H1 (cell line): ENCODE results near the gene STK11IP. TPM values are rescaled to one million over a fixed set of nuclear protein-coding genes. Genes with fewer than 3 reads are reported as not detected.

Experiments used
- CTCF ChIA-PET: fragments of 300-600 bp; sonication (Branson Sonifier 250); formaldehyde crosslinking; loops from one replicate; lab custom pipeline; 2021; ENCODE audit not compliant: partially characterized antibody; lab: Charles Lee
- POLR2A ChIA-PET: fragments of 300-600 bp; sonication (Branson Sonifier 250); formaldehyde crosslinking; loops from one replicate; lab custom pipeline; 2021; ENCODE audit warnings: inconsistent platforms; ENCODE audit not compliant: partially characterized antibody; lab: Charles Lee
- DNase-seq, 2 experiments: peaks; one replicate each; pipeline versions ENCODE4 v3.0.0 to v3.0.0-alpha.2; 2010 to 2022; ENCODE audit warnings: low spot score in 2 of 2, low read depth in 1 of 2, mixed read lengths in 1 of 2
- FAIRE-seq: peaks from 2 replicates; lab custom pipeline; 2011; peaks lifted over from hg19 to GRCh38; lab: Jason Lieb, UNC
- H2AFZ ChIP-seq: 2 replicates; pipeline ENCODE4 v1.8.1; 2012; ENCODE audit warnings: low read length, inconsistent platforms
- H2AK5ac ChIP-seq: 2 replicates; pipeline ENCODE4 v1.6.1; 2013; ENCODE audit warnings: low read depth, low read length
- H2BK120ac ChIP-seq: replicated peaks from 2 replicates; pipeline ENCODE3; 2013; ENCODE audit warnings: low read depth, low read length, inconsistent platforms
- H2BK12ac ChIP-seq: 2 replicates; pipeline ENCODE4 v1.6.1; 2013; ENCODE audit warnings: low read depth, low read length
- H2BK15ac ChIP-seq: 2 replicates; pipeline ENCODE4 v1.6.1; 2013; ENCODE audit warnings: low read length
- H2BK20ac ChIP-seq: 2 replicates; pipeline ENCODE4 v1.6.1; 2013; ENCODE audit warnings: low read length
- H2BK5ac ChIP-seq: 2 replicates; pipeline ENCODE4 v1.6.1; 2013; ENCODE audit warnings: low read depth, low read length
- H3K14ac ChIP-seq: 2 replicates; pipeline ENCODE4 v1.6.1; 2013; ENCODE audit warnings: inconsistent platforms; ENCODE audit not compliant: insufficient read length
- H3K18ac ChIP-seq: 2 replicates; pipeline ENCODE4 v1.6.1; 2013; ENCODE audit warnings: low read length; ENCODE audit errors: extremely low read depth
- H3K23ac ChIP-seq: 2 replicates; pipeline ENCODE4 v1.6.1; 2013; ENCODE audit warnings: inconsistent platforms; ENCODE audit not compliant: insufficient read length
- H3K23me2 ChIP-seq: 2 replicates; pipeline ENCODE4 v1.6.1; 2013; ENCODE audit warnings: low read depth, low read length
- H3K27ac ChIP-seq: 2 replicates; pipeline ENCODE4 v1.6.1; 2011; ENCODE audit warnings: low read depth, low read length, inconsistent platforms
- H3K27me3 ChIP-seq, 4 experiments: replicated peaks in 1 of 4; 1 replicate in 1 of 4; 2 replicates in 3 of 4; pipeline versions ENCODE4 v1.6.1 to v1.8.1; 2011 to 2013; ENCODE audit warnings: low read length in 3 of 4, mild to moderate bottlenecking in 3 of 4, inconsistent platforms in 2 of 4, mixed read lengths in 2 of 4, moderate library complexity in 1 of 4; ENCODE audit not compliant: control insufficient read depth in 3 of 4, insufficient read depth in 3 of 4; ENCODE audit errors: extremely low read depth in 1 of 4
- H3K36me3 ChIP-seq, 4 experiments: 2 replicates each; pipeline versions ENCODE4 v1.6.1 to v1.8.1; 2011 to 2013; ENCODE audit warnings: mild to moderate bottlenecking in 4 of 4, low read length in 3 of 4, moderate library complexity in 2 of 4, control low read depth in 1 of 4, inconsistent platforms in 1 of 4; ENCODE audit not compliant: insufficient read depth in 4 of 4, control insufficient read depth in 2 of 4
- H3K4ac ChIP-seq: replicated peaks from 2 replicates; pipeline ENCODE3; 2013; ENCODE audit warnings: low read length, low read depth, mixed read lengths, inconsistent platforms; ENCODE audit not compliant: insufficient read length
- H3K4me1 ChIP-seq, 4 experiments: replicated peaks in 1 of 4; 1 replicate in 1 of 4; 2 replicates in 3 of 4; pipeline versions ENCODE4 v1.6.1 to v1.8.1; 2011 to 2013; ENCODE audit warnings: low read length in 3 of 4, inconsistent platforms in 2 of 4, mixed read lengths in 1 of 4; ENCODE audit not compliant: insufficient read depth in 4 of 4, control insufficient read depth in 3 of 4
- H3K4me2 ChIP-seq, 2 experiments: 2 replicates each; pipeline versions ENCODE4 v1.6.1 to v1.8.1; 2011 to 2013; ENCODE audit warnings: low read depth in 2 of 2, low read length in 2 of 2, control low read depth in 1 of 2, inconsistent platforms in 1 of 2, mild to moderate bottlenecking in 1 of 2; ENCODE audit not compliant: insufficient read depth in 1 of 2
- H3K4me3 ChIP-seq, 4 experiments: fragments of 200-600, 300-600 bp in 1 of 4; sonication (generic), shearing (Covaris generic), sonication (Bioruptor Twin) in 1 of 4; 2 replicates each; pipeline versions ENCODE4 v1.5.1 to v1.8.1; 2011 to 2016; ENCODE audit warnings: low read length in 4 of 4, low read depth in 3 of 4, control low read depth in 2 of 4, inconsistent platforms in 2 of 4, mild to moderate bottlenecking in 2 of 4, mixed read lengths in 1 of 4, moderate library complexity in 1 of 4; ENCODE audit not compliant: insufficient read depth in 2 of 4; ENCODE audit errors: extremely low read depth in 1 of 4
- H3K56ac ChIP-seq: replicated peaks from 2 replicates; pipeline ENCODE3; 2013; ENCODE audit warnings: low read depth, mild to moderate bottlenecking, mixed read lengths, low read length, inconsistent platforms; ENCODE audit not compliant: insufficient read length
- H3K79me1 ChIP-seq: 2 replicates; pipeline ENCODE4 v1.6.1; 2013; ENCODE audit warnings: low read depth, low read length, control low read depth
- H3K79me2 ChIP-seq, 2 experiments: 2 replicates each; pipeline versions ENCODE4 v1.6.1 to v1.8.1; 2012 to 2013; ENCODE audit warnings: low read length in 2 of 2, mild to moderate bottlenecking in 2 of 2, inconsistent platforms in 1 of 2; ENCODE audit not compliant: insufficient read depth in 2 of 2, control insufficient read depth in 1 of 2
- H3K9ac ChIP-seq, 4 experiments: replicated peaks in 1 of 4; 1 replicate in 1 of 4; 2 replicates in 3 of 4; pipeline versions ENCODE4 v1.6.1 to v1.8.1; 2011 to 2013; ENCODE audit warnings: low read depth in 3 of 4, low read length in 3 of 4, control low read depth in 2 of 4, mild to moderate bottlenecking in 2 of 4, moderate library complexity in 2 of 4, inconsistent platforms in 1 of 4; ENCODE audit errors: extremely low read depth in 1 of 4
- H3K9me3 ChIP-seq, 2 experiments: 2 replicates each; pipeline versions ENCODE4 v1.6.1 to v1.8.1; 2012 to 2013; ENCODE audit warnings: mild to moderate bottlenecking in 2 of 2, moderate library complexity in 2 of 2, control low read depth in 1 of 2, inconsistent platforms in 1 of 2, low read depth in 1 of 2, low read length in 1 of 2, mixed read lengths in 1 of 2; ENCODE audit not compliant: insufficient read depth in 2 of 2
- H4K20me1 ChIP-seq, 2 experiments: replicated peaks in 1 of 2; 2 replicates each; pipeline versions ENCODE3 to v1.8.1; 2011 to 2013; ENCODE audit warnings: inconsistent platforms in 2 of 2, low read length in 2 of 2, mild to moderate bottlenecking in 1 of 2; ENCODE audit not compliant: insufficient read depth in 2 of 2, control insufficient read depth in 1 of 2
- H4K5ac ChIP-seq: 2 replicates; pipeline ENCODE4 v1.6.1; 2013; ENCODE audit warnings: low read length, low read depth, mixed read lengths, inconsistent platforms; ENCODE audit not compliant: insufficient read length
- H4K8ac ChIP-seq: 2 replicates; pipeline ENCODE4 v1.8.0; 2013; ENCODE audit warnings: mild to moderate bottlenecking, moderate library complexity, low read length, inconsistent platforms; ENCODE audit not compliant: insufficient read depth; ENCODE audit errors: extremely low read depth
- H4K91ac ChIP-seq: replicated peaks from 2 replicates; pipeline ENCODE3; 2013; ENCODE audit warnings: low read length, mixed read lengths, inconsistent platforms; ENCODE audit not compliant: insufficient read length
- WGBS, 2 experiments: shearing (Covaris generic) in 1 of 2; methylation state at CpG; one replicate each; pipeline versions ENCODE4 v1.1.6 to v1.1.7; 2013 to 2015; ENCODE audit warnings: low lambda C conversion rate in 2 of 2, mixed read lengths in 2 of 2, inconsistent platforms in 1 of 2, low coverage in 1 of 2, missing lambda C conversion rate in 1 of 2; ENCODE audit not compliant: insufficient replicate concordance in 2 of 2, insufficient coverage in 1 of 2, insufficient read length in 1 of 2; ENCODE audit errors: extremely low coverage in 1 of 2, missing lambda C conversion rate in 1 of 2; 5-methylcytosine and 5-hydroxymethylcytosine counted together
- polyA plus RNA-seq, 7 experiments: library from polyadenylated mRNA; depleted of rRNA in 3 of 7; stranded (reverse) in 5 of 7; unstranded in 2 of 7; fragments of >200 nt in 5 of 7; fragments of 200-250 nt in 2 of 7; gene quantifications; 1 replicate in 5 of 7; 2 replicates in 1 of 7; 4 replicates in 1 of 7; pipeline versions ENCODE4 v1.2.1 to v1.2.3, GENCODE V29; 2011 to 2013; ENCODE audit warnings: missing spikeins in 2 of 7, mixed read lengths in 2 of 7
- total RNA-seq: library from RNA; stranded (reverse); fragmentation: NEBNext Ultra II Directional; extraction: Animal tissue kit (Norgen Biotek cat#: 25700); gene quantifications from 2 replicates; pipeline ENCODE4 v1.2.1, GENCODE V29; 2021

Gene STK11IP
- total and polyA plus RNA-seq, 2 of the 8 experiments (the other 6 are each of a cell fraction or from before 2014, with no cell fraction given): 18.5 to 29.6 TPM

DNA sequence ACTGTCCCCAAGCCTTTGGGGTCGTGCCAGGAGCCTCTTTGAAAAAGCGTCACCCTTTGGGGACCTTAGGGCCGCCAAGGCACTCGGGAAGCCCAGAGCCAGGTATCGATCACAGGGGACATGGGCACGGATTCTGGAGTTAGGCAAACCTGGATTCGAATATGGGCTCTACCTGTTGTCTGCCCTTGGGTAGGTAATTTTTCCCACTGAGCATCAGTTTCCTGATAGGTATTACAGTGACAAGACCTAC is 44.6 kb upstream of the STK11IP start:
- POLR2A ChIA-PET: interaction anchor here (0.7 to 17.5 kb wide), 12 partner anchors 8 to 134 kb away, joined by 3 to 293 read pairs (median 4); partner anchors contain the start of genes CHPF, INHA, OBSL1 and STK11IP
- Histone ChIP-seq H3K4ac (no peak overlapping the region), H3K23ac (no peak overlapping the region), H2BK120ac (no peak overlapping the region), H3K36me3 (peaks cover 0 to 11% (median 0%) of the 10 kb centered on the region in 4 experiments; a peak in 3 of 8 replicates), H2AFZ (no peak overlapping the region), H3K23me2 (peaks cover 17% of the 10 kb centered on the region; the same call in 1 of the 2 replicates), H2BK12ac (0 out of 2 replicates have a peak overlapping the region, but pooled peaks have one; percentile 68), H3K79me2 (no peaks in the 10 kb centered on the region), H2BK20ac (no peak overlapping the region), H3K27me3 (peaks cover 0 to 15% (median 13%) of the 10 kb centered on the region in 4 experiments; a peak in 6 of 7 replicates), H3K4me1 (peaks cover 0 to 15% (median 8%) of the 10 kb centered on the region in 4 experiments; a peak in 6 of 7 replicates), H4K5ac (no peak overlapping the region), H2AK5ac (no peak overlapping the region), H2BK5ac (no peak overlapping the region), H3K4me2 (peak overlapping the region; percentile 90 to 95), H3K18ac (peak overlapping the region; percentile 87; the same call in 1 of the 2 replicates), H3K79me1 (peaks cover 2% of the 10 kb centered on the region; the same call in 1 of the 2 replicates), H4K20me1 (peaks cover 0 to 10% of the 10 kb centered on the region in 2 experiments), H3K14ac (no peak overlapping the region), H3K9ac (no peak overlapping the region; a peak in 1 of 7 replicates), H3K4me3 (peak overlapping the region; percentile 58 to 77 (median 68); a peak in 7 of 8 replicates), H4K8ac (peak overlapping the region; percentile 65; the same call in 1 of the 2 replicates), H3K27ac (no peak overlapping the region), H3K56ac (no peak overlapping the region), H2BK15ac (no peak overlapping the region), H4K91ac (no peak overlapping the region), H3K9me3 (no peaks in the 10 kb centered on the region)
- DNase-seq (no peak), FAIRE-seq (no peak)
- CTCF ChIA-PET: interaction anchor here (0.6 to 19.7 kb wide), 10 partner anchors 7 to 175 kb away, joined by 3 to 293 read pairs (median 4); partner anchors contain the start of genes CHPF, STK11IP and TMEM198
- 48% methylated on average over 7 of the region's 7 CpGs; no CpG with 5 or more reads in 1 of the 2 experiments for WGBS, 2 experiments
